Activated CD8-positive, alpha-beta memory T cell treated with anti-CD3 and anti-CD28 coated beads, Interleukin-2, amount 50 U/mL, for 48 hours (primary cell): Measurements from ENCODE around the gene RBCK1.

Experiments
- DNase-seq: peaks from one replicate; pipeline ENCODE4 v3.0.0-alpha.2; 2020

RBCK1 gene

DNA sequence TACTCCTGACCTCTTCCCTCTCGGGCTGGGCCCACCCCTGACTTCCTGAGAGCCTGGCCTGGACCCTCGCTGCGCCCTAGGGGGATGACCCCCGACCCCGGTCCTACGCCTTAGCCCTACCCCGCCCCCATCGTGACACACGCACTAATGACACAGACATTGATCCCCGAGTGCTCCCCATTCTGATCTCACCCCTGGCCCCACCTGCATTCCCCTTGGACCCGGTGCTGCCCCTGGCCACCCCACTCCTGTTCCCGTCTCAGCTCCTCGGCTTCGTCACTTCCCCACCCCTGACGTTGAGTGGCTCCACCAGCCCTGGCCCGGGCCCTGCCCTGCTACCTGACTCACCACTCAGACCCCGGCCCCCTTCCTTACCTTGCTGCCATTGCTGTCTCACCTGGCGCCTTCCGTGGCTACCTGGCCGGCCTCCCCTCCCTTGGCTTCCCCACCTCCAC, 12.1 kb downstream of the RBCK1 start:
- no peak for DNase-seq

DNA sequence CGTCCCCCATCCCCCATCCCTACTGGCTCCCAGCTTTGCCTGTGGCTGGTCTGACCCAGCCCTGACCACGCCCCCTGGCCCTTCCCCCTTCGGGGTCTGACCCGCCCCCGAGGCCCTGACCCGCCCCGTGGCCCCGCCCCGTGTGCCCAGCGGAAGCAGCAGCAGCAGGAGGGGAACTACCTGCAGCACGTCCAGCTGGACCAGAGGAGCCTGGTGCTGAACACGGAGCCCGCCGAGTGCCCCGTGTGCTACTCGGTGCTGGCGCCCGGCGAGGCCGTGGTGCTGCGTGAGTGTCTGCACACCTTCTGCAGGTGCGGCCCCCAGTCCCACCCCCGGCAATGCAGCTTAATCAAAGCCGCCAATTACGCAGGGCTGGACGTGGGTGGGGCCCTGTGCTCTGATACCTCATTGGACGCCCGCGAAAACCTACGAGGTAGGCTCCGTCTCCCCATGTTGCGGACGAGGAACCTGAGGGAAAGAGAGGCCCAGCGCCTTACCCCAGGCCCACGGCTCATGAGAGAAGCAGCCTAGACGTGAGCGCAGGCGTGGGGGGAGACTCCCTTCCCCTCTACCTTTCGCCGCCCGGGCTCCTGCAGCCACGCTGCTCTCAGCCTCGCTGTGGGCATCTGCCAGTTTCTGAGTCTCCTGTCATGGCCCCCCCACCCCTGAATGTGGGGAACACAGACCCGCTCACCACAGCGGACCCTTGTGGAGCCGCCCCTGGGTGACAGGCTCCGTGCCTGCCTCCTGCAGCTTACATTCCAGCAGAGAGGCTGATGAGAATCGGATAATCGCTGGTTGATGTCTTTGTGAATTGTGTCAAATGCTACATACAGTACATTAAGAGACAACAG, 12.8 kb downstream of the RBCK1 start:
- no peak for DNase-seq

DNA sequence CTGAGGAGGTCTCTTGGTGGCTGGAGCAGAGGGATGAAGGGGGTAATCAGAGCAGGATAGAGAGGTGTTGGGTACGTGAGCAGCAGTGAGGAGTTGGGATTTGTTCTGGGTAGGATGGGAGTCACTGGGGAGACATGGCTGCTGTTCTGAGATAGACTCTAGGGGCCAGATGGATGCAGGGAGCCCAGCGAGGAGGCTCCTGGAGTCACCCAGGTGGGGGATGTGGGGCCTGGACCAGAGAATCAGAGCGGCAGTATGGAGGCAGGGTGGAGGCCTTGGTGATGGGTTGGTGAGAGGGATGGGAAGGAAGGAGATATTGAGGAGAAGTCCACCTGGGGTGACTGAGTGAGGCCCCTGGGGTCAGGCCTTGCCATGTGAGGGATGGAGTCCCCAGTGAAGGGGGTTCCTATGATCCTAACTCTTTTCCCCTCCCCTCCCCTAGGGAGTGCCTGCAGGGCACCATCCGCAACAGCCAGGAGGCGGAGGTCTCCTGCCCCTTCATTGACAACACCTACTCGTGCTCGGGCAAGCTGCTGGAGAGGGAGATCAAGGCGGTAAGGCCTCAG, 13.7 kb downstream of the RBCK1 start:
- no peak for DNase-seq

DNA sequence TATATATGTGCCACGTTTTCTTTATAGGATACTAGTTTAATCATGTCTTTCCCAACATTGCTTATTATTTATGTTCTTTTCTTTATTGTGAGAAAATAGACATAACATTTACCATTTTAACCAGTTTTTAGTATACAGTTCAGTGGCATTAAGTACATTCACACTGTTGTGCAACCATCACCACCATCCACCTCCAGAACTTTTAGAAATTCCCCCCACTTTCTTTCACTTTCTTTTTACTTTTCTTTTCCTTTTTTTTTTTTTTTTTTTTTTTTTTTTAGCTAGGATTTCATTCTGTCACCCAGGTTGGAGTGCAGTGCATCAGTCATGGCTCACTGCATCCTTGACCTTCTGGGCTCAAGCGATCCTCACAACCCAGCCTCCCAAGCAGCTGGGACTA, 18.5 kb downstream of the RBCK1 start:
- DNase-seq, result no peak

DNA sequence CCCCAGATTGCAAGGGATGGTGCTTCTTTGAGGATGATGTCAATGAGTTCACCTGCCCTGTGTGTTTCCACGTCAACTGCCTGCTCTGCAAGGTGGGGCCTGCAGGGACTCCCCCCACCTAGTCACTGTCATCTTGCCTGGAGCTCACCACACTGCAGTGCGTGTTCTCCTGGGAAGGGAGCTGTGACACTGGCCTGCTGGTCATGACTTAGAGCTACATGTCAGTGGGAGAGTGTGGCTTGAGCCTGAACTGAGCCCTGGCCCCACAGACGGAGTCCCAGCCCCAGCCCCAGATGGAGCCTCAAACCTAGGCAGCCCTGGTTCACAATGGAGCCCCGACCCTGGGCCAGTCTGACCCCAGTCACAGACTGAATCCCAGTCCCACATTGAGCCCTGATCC, 19.3 kb downstream of the RBCK1 start:
- DNase-seq, result no peak

DNA sequence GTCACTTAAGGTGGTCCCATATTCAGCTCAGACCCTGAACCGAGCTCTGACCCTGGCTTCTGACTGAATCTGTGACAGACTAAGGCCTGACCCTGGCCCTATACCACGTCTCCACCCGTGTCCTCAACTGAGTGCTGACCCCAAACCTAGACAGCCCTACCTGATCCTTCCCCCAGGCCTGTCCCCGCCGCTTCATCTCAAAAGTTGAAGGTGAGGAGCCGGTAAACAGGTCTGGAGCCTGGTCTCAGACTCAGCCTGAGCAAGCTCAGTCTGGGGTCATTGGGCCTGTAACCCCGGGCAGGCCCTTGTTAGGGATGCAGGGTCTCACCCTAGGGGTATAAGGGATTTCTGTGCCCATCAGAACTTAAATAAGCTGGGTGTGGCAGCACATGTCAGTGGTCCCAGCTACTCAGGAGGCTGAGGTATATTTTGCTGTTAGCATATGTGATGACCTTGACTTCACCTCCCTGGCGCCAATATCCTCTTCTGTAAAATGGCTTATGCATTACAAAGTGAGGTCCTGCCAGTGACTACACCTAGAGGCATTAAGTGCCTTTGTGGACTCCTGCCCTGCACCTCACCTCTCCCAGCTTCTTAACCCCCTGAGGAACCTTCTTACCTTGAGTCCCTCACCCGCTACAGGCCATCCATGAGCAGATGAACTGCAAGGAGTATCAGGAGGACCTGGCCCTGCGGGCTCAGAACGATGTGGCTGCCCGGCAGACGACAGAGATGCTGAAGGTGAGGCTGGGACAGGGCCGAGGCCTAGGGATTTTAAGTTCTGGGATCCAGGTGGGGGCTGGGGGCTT, 20.0 kb downstream of the RBCK1 start:
- no peak for DNase-seq

DNA sequence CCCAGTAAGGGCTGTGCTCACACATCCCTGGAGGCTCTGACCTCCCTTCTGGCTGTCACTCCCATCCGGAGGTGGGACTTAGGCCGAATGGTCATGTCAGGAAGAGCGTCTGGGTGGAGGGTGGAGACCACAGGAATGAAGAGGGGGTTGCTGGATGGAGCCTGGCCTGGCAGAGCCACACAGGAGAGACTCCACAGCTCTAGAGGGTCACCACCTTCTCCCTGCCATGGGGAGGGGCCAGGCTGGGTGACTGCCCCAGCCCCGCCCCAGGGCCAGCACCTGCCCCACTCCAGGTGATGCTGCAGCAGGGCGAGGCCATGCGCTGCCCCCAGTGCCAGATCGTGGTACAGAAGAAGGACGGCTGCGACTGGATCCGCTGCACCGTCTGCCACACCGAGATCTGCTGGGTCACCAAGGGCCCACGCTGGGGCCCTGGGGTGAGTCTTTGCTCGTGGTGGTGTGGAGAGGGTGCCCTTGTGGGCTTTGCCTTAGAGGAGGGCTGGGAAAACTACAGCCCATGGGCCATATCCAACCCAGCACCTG, 20.6 kb downstream of the RBCK1 start:
- DNase-seq, result no peak

DNA sequence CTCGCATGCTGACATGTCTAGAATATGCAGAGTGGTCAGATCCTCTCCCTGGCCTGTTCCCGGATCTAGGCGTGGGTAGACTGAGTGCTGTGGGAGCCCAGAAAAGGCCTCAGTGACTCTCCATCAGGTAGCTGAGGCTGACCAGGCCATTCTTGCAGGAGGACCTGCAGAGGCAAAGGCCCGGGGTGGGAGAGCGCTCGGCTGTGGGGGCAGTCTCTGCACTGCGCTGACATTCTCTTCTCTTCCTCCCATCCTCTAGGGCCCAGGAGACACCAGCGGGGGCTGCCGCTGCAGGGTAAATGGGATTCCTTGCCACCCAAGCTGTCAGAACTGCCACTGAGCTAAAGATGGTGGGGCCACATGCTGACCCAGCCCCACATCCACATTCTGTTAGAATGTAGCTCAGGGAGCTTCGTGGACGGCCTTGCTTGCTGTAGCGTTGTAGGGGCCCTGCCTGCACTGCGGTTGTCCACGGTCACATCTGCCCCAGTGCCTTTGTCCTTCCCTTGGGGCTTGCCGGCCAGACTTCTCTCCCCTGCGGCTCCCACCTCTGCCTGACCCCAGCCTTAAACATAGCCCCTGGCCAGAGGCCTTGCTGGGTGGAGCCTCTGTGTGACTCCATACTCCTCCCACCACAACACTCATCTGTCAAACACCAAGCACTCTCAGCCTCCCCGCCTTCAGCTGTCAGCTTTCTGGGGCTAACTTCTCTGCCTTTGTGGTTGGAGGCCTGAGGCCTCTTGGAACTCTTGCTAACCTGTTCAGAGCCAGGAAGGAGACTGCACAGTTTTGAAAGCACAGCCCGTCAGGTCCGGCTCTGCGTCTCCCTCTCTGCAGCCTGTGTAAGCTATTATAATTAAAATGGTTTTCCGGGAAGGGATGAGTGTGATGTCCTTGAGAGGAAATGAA, 22.2 kb downstream of the RBCK1 start:
- peak; percentile 44 for DNase-seq

DNA sequence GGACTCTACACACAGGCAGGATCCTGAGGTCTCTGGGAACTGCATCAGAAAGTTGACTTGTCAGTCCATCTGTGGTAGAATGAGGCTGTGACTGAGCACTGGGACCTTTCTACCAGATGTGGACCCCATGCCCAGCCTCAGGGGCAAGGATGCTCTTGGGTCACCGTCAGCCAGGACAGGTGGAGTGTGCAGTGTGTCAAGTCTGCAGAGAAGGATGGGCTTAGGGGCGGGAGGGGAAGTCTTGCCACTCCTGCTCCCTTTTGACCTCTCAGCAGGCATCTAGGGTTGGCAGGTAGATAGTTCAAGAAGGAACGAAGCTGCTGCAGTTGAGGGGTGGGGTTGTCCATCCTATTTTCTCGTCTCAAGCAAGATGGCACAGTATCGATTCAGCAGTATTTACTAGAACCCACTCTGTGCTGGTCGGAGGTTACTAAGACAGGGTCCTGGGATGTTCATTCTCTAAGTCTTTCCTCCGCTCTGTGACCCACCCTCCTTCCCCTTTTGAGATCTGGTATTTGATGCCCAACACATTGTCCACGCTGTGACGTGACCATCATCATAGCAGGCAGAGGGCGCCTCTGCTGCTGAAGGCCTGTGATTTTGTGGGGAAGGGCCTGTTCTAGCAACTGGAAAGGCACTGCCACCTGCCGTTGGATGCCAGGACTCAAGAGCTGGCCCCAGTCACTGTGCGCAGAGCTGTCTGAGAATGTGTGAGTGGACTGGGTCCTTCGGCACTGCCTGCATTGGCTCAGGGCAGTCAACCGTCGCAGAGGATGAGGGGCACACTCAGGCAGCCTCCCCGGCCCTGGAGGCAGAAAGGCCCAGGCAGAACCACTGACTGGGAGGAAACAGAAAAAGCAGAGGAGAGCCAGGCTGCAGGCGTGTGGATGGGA, 23.2 kb downstream of the RBCK1 start:
- DNase-seq, result no peak

DNA sequence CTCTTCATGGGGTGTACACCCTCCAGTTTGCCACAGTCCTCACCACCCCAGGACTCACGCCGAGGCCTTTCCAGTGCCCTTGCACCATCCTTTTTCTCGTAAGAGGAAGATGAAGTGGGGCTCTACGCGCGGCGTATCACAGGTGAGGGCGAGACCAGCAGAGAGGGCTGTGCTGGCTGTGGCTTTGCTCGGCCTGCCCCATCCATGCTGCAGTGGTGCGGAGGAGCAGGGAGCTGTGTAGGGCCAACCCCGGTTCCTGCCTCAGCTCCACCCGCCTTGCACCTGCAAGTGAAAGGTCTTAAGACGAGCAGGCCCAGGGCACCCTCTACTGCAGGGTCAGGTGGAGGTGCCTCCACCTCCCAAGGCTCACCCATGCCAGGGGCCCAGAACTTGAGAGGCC, 24.1 kb downstream of the RBCK1 start:
- no peak for DNase-seq

DNA sequence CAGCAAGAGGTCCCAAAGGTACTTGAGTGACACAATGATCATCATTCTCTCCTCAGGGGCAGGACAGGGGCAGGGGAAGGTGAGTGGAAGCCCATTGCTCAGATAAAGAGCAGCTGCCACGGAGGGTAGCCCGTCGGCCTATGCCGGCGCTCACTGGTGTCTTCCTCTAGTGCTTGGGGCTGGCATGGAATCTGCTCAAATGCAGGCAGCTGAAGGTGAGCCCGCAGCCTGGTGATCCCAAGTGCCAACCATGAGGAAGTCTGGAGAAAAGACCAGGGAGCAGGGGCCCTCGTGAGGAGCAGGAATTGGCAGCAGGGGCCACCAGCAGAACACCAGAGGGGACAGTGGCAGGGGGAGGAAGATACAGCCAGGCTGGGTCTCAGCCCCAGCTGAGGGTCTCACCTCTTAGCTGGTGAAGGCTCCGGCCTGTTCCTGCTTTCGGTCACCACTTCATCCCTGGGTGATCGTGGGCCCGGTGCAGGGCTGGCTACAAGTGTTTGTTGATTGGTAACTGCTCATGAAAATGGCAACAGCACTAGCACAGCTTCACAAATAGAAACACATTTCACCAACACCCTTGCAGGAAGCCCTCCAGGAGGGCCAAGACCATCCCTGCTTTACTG, 24.7 kb downstream of the RBCK1 start:
- DNase-seq, result no peak

DNA sequence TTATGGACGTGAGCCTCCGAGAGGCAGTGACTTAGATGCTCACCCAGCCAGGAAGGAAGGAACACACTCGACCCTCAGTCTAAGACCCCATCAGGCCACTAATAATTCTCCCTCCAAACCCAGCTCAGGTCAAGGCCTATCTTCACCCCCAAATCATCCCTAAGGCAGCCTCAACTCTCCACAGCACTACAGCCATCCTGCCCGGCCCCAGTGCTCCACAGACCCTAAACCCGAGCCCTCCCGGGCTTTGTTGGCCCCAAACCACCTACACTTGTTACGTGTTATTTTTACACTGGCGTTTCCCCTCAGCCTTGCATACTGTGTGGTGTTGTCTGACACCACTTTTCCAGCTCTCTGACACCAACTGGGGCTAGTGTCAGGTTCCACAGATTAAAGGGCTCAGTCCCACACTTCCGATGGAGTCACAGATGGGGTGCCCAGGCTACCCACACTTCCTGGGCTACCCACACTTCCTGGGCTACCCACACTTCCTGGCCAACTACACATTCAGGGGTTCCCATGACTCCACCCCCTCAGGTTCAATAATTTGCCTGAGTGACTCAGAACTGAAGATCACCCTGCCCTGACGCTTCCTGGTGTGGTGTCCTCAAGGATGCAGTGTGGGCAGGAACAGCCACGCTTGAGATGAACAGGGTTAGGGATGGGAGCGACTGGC, 25.3 kb downstream of the RBCK1 start:
- peak; percentile 79 for DNase-seq

DNA sequence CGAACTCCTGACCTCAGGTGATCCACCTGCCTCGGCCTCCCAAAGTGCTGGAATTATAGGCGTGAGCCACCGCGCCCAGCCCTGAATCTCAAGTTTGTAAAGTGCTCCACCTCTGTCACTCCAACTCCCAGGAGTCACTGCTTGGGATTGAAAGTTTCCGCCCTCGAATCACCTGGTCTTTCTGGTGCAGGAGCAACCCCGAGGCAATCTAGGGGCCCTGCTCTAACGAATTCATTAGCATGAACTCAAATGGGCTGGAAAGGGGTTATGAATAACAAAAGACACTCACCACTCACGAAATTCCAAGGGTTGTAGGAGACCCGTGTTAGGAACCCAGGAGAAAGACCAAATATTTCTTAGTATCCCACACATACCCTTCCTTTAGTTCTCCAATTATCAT, 26.1 kb downstream of the RBCK1 start:
- DNase-seq, result no peak

DNA sequence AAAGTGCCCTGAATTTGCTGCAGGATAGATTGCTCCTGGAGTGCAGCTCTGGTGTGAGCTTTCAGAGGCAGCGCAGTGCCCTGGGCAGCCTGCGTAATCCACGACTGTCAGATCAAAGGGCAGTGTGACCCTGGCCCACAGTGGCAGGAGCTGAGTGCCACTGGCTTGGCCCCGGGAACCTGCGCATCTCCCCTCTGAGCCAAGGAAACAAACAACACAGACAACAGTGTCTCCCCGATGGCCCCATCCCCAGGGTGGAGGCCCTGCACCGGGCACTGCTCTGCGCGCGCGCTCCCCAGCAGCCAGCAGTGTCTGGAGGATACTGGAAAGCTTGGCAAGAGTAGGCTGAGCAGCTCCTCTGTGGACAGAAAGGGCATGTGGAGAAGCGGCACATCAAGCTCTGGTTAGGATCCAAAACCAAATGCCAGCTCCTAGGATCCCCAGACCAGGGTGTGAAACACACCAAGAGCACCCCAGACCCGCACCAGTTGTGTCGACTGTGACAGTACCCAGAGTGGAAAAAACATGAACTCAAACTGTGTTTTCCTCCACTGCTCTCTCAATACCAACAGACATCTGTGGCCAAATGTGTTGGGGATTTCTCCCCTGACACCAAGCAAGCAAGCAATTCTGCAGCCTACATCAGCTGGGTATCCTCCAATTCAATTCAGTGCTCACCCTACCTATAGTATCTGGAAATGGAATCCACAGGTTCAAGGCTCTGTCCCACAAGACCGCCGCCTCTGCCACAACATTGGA, 26.7 kb downstream of the RBCK1 start:
- peak; percentile 50 for DNase-seq

DNA sequence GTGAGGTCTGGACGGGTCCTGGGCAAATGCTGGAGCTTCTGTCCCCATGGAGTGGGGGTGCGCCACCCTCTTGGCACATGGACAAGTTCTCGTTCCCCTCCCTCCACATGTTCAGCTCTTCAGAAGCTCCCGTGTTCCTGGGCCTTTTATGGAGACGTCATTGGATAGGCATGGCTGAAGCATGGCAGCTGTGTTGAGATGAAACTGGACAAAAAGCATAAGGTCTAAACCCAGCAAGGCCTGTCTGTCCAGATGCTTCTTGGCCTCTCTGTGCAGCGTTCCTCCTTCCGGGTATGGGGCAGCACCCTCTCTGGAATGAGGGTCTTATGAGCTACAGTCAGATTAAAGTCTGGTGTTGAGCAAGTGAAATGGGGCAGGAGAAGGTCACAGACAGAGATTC, 27.5 kb downstream of the RBCK1 start:
- peak; percentile 46 for DNase-seq

DNA sequence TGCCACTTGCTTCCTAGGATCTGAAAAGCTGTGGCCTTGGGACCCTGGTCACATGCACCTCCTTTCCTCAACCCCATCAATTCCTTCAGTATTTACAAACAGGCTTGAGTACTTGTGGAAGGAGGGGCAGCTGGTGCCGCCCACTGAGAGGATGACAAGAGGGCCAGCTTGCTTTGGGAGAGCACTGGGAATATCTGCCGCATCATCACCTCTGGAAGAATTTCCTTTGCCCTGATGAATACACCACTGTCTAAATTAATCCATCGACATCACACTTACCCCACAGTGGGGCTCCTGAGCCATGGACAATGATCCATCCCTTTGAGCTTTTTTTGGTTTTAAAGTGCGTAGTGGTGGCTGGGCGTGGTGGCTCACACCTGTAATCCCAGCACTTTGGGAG, 28.4 kb downstream of the RBCK1 start:
- DNase-seq, result peak; percentile 39

DNA sequence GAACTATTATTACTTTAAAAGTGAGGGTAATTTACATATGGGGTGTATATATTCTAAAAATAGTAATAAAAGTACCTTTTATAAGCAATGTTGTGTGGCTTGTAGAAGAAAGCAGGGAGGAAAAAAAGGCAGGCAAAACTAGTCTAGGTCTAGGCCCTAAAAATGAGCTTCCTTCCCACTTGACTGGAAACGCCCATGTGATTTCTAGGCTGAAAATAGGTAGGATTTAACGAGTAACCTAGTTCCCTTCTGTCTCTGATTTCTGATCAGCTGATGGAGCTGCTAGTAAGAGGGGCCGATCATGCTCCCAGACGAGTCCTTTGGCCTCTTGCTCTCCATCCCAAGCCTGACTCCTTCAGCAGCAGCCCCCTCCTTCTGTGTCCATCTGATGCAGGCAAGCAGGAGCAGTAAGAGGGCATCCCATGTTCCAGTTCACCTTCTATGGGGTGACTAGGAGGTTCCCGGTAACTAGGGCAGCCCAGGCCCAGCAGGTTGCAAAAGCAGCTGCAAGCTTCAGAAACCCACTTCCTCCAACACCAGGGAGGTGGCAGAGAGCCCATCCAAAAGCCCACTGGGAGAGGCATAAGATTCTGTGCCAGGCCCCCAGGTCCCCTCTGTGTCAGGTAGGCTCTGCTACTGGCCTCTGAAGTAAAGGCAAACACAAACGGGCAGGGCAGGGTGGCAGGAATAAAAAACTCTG, 29.8 kb downstream of the RBCK1 start:
- DNase-seq, result peak; percentile 50

DNA sequence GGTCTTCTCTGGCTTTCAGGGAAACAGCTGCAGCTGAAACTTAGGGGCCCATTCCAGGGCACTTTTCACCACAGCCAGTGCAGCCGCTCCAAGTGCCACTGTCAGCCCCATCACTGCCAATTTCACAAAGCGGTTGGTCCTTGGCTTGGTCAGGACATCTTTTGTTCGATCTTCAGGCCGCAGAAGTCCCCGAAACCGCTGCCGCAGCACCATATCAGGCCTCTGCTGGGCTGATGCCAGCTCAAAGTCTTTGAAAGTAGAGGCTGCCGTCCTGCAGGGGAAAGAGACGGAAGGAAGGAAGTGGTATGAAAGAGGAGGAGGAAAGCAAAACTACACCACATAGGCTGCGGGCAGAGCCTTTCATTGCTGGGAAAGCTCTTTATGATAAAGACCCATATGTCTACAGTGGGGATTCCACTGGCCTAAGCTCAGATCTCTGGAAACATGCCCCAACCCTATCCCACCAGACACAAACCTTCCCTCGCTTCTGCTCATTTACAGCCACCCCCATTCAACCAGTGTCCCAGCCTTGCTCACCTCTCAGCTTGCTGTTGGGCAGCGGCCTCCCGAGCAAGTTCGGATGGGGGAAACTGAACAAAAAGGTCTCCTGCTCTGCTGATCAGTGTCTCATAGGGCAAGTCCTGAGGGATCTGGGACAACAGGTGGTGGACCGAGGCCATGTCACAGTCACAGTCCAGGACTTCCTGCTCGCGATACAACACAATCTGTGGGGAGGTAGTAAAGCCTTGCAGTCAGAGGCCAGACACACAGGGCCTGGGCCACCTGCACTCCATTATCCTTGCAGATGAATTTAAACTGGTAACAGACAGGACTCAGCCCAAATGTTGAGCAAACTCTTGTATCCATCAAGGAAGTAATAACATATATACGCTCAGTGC, 30.7 kb downstream of the RBCK1 start:
- DNase-seq, result peak; percentile 73
